HG02642 (cell line): ENCODE data around the gene CLEC16A.

Experiments used
- ATAC-seq: cut with Tn5 transposase; IDR thresholded peaks from one replicate; pipeline ENCODE4 v1.9.1; 2021; ENCODE audit warnings: mild to moderate bottlenecking; ENCODE audit not compliant: unreplicated experiment, poor library complexity

CLEC16A gene

DNA sequence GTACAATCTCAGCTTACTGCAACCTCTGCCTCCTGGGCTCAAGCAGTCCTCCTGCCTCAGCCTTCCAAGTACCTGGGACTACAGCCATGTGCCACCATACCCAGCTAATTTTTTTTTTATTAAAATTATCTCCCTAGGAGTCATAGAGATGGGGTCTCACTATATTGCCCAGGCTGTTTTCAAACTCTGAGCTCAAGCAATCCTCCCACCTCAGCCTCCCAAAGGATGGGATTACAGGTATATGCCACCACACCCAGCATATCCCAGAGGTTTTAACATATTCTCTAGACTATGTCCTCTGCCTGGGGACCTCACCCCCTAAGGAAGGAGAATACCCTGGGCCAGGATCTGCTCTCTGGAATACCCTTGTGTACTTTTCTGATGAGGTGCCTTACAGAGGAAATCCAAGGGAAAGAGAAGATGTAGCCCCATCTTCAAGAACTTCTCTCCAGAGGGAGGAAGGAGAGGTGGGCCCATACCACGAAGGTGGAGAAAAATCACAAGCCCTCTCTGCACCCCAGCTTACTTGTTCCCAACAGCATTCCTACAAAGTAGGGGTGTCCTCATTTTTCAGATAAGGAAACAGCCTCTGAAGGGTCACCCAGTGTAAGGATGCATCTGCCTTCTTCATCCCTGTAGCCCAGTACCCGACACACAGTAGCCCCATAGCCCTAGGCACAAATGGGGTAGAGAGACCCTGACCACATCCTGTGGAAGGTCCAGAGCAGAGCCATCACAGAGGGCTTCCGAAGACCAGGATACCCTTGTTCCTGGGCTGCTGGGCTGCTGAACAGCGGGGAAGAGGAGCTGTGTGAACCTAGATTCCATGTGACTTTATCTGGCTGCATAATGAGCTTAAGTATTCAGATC is 160.0 kb downstream of the CLEC16A start:
- ATAC-seq, result peak; percentile 25

DNA sequence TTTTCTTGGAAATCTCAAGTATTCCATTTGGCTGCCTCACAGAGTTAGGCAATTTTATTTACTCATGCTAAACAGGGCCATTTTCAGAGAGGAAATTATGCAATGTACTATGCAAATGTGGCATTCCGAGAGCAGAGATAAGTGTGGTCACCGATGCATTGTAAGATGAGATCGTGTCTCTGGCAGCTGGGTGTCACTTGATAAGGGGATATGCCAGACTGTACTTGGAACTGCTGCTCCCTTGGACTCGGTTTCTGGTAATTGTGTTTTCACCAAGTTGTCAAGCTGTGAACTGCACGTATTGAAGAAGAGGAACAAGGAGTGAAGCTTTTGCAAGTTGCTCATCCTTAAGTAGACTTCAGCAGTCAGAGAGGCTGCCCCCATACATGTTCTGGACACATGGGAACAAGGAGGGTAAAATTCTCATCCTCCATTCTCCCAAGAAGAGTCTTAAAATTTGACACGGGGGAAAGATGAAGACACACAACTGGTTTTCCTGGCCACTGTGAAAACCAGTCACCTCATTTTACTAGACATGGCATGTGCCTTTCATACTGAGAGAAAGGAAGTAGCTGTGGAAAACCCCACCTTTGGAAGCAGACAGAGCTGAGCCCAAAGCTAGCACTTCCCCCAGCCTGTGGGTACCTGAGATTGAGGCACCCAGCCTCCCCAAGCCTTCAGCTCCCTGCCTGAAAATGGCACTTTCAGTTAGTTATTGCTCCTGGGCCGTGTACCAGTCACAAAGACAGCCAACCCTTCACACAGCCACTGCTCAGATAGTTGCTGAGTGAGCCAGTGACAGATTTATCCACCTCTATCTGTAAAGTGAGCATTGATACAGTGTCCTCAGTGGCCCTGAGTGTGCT is 160.9 kb downstream of the CLEC16A start:
- ATAC-seq, result peak; percentile 68

DNA sequence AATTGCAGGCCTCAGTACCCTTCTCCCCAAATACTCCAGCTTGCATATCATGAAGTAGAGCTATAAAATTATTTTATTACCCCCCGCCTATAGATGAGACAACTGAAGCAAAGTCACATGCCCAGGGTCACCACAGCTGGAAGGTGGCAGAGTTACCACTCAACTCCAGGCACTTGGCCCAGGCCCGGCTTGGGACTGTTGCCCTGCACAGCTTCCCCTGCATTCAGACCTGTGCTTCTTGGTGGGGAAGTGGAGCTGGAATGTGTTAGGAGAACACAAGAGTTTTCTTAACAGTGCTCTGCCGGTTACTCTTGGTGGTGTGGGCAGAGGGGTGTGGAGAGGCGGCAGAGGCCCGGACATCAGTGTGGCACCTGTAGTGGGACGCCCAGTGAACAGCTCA is 162.4 kb downstream of the CLEC16A start:
- no peak for ATAC-seq

DNA sequence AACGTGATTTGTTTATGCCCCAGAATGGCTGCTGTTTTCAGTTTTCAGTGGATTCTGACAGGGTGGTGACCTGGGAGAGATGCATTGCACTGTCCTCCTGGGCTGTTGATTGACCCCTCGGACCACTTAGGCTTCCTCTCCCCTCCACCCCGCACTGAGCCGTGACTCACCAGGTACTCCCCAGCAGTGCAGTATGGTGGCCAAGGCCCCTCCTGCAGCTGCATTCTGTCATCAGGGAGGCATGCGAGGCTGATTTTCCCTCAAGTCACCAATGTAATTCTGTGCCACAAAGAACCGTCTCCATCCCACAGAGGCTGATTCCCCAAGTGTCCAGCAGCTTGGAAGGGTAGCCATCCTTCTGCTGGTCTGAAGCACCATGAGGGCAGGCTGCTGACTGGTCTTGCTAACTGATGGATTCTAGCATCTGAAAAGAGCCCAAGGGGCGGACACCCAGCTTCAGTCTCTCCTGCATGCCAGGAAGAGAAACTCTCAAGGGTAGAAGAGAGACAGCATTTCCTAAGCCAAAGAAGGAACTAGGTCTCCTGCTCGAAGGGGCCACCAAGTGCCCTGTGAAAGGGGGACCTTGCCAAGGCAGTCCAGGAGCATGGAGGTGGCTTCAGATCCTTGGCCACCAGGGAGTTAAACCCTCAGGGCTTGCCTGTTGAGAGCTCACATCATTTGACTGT is 163.6 kb downstream of the CLEC16A start:
- no peak for ATAC-seq

DNA sequence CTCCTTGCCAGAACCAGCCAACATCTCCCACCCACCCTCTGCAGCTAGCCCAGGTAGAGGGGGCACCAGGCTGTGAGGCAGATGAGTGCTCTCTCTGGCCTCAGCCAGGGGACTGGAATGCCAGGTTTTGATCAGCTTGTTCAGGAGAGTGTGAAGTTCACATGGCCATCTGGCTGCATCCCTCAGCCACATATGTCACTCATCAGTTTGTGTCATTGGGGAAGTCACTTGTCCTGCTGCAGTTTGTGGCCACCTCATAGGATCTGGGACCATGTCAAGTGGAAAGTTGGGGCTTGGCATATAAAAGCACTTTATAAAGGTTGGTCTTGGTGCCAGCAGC is 164.1 kb downstream of the CLEC16A start:
- ATAC-seq, result no peak

DNA sequence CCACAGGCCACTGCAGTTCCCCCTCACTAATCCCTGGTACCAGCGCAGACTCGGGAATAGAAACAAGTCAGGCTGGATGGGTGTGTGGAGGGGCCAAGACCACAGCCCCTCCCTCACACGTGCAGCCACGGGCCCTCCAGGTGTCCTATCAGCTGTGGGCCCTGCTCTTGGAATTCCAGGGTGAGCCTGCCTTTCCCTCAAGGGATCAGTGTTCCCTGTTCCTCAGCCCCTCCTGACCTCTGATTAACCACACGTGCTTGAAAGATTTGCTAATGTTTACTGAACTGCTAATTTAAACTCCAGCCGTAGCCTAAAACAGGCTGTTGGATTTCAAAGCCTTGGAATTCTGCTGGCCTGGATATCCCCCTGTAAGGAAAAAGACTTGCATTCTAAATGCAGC is 165.2 kb downstream of the CLEC16A start:
- no peak for ATAC-seq

DNA sequence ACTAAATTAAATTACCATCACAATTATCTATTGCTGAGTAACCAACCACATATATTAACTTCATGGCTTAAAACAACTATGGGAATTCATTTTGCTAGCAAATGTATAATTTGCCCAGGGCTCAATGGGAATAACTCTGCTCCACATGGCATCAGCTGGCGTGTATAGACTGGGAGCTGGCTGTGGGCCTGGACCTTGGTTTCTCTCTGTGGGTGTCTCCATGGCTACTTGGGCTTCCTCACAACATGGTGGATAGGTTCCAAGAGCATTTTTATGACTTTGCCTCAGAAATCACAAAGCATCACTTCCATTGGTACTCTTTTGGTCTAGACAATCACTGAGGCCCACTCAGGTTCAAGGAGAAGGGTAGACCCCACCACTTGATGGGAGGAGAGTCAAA is 166.8 kb downstream of the CLEC16A start:
- no peak for ATAC-seq

DNA sequence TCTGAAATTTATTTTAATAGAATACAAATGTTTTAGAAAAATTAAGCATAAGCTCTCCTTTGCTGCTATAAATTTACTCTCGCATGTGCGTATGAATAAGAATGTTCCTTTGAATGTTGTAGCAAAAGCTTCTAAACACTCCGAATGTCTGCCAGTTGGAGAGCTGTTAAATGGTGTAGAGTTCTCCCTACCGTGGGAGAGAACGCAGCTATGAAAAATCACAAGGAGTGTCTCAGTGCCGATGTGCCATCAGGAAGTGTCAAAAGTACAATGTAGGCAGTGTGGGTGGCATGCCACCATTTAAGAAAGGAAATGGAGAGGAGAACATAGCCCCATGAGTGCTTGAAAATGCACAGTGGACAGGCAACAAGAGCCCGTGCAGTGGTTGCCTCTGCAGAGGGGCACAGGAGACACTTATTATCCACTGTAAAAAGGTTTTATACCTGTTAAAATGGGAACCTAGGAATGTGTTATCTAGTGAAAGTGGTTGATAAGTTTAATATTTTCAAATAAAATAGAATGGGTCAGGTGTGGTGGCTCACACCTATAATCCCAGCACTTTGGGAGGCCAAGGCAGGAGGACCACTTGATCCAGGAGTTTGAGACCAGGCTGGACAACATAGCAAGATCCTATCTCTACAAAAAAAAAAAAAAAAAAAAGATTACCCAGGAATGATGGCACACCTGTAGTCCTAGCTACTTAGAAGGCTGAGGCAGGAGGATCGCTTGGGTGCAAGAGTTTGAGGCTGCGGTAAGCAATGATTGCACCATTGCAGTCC is 167.7 kb downstream of the CLEC16A start:
- no peak for ATAC-seq

DNA sequence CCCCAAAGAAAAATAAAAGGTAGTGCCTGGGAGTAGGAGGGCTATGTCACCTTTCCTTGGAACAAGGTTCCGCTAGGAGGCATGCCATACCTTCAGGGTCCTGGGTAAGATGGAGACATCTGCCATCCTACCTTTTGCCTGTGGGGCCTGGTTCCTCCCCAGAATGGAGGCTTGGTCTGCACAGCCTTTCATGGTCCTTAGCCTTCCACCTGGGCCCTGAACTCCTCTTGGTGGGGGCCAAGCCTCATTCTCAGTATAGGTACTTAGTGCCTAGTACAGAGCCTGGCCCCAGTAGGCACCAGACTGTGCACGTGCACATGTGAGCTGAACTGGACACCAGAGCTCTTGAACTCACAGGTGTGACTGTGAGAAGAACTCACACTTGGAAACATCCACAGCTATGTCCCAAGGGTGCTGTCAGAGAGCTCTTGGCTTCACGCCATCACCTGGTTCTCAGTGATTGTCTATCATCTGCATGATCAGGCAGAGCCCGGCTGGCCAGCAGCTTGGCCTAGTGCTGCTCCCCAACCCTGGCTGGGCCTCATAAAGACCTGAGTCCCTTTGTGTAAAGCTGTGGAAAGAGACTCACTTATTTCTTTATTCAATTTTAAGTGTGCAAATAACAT is 168.5 kb downstream of the CLEC16A start:
- ATAC-seq, result no peak

DNA sequence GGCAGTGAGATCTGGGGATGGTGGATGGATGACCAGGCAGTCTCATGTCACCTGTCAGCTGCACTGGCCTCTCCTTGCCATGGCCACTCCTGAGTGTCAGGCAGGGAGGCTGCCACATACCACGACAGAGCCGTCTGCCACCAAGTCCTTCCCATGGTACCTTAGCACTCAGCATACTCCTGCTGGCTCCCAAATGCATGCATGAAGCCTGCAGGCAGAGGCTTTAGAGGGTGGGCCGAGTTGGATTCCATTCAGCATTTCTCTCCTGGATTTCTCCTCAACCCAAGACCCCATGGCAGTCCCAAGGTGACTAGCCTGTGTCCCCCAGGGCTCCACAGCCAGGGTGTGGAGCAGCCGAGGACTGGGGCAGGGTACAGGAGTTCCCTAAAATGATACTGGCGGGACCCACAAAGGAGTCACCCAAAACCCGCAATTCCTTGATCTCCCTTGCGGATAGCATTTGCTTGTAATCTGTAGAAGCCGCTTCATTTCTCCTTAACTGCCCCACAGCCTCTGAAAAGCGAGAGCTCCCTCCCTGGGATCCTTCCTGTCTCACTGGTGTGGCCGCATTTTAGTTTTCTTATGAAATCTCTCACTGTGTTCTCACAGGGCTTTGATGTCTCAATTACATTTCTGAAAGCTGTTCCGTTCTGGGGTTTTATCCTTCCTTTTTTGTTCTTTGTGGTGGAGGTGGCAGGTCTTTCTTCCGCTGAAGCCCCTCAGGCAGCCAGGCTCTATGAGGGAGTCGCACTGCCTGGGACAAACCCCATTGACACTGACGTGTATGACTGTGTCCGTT is 170.2 kb downstream of the CLEC16A start:
- no peak for ATAC-seq

DNA sequence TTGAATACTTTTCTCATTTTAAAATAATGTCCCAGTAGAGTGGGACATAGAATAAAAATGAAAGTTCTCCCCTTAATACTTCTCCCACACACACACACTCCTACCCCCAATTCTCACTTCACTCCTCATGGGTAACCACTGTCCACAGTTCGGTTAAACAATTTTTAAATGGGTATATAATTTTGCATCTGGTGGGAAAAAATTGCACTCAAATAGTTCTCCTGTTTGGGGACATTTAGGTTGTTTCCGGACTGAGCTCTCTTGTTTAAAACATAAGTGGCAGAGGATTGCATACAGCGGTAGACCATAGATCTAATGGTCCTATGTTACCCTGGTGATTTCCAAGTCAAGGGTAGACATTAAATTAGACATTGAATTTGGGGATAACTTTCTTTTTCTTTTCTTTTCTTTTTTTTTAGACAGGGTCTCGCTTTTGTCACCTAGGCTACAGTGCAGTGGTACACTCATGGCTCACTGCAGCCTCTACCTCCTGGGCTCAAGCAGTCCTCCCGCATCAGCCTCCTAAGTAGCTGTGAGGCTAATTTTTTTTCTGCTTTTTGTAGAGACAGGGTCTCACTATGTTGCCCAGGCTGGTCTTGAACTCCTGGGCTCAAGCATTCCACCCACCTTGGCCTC is 173.3 kb downstream of the CLEC16A start:
- no peak for ATAC-seq

DNA sequence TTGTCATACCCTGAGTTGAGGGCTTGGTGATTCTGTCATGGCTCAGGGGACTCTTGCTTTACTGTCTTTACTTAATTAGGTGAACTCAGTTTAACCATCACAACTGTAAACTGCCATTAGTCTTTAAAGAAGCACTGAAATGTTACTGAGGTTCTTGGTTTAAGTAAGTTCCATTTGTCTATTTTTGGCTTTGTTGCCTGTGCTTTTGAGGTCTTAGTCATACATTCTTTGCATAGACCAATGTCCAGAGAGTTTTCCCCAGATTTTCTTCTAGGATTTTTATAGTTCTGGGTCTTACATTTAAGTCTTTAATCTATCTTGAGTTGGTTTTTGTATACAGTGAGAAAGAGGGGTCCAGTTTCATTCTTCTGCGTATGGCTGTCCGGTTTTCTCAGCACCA is 174.1 kb downstream of the CLEC16A start:
- no peak for ATAC-seq

DNA sequence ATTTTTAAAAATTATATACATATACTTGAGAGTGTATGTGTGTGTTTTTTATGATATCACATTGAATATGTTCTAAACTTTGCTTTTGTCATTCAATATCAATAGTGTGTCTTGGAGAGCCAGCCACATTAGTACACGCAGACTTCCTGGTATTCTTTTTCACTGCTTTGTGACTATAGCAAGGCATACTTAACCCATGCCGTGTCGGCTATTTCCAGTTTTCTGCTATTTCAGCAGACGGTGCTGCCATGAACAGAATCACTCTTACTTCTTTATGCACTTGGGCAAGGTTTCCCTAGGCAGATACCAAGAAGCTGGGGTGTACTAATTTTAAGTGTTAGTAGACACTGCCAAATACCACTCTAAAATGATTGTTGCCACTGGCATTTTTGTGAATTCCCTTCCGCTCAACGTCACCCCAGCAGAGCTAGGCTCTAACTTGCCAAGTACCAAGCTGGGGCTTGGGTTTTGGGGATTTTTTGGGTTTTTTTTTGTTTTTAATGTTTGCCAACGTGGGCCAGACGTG is 176.8 kb downstream of the CLEC16A start:
- ATAC-seq, result no peak

DNA sequence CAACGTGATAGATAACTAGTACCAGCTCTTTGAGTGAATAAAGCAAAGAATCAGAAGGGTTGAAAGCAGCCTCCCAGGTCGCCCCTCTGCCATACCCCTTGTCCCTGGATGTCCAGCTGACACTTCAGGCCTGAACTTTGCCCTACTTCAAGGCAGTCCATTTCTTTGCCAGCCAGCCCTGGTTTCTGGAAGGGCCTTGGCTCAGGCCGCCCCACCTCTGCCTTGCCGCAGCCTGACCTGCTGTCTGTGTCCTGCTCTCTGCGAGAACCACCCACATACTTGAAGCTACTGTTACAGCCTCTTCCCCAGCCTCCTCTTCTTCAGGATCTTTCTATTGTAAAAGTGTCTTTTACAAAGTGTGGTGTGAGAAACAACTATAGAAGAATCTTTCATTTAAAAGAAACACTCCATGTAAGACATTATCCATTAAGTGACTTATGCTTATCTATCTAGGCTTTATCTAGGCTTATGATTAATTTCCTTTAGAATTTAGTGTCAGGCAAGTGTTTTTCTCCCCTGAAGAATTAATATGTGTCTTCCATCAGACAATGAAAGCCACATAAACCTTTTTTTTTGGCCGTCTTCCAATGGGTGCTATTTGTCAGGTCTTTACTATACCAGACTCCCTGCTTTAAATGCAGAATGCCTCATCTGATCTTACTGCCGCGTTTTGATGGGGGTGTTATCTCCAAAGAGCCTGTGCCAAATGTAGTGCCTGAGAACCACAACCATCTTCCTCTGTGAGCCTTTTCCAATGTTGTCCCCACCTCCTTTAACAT is 177.7 kb downstream of the CLEC16A start:
- no peak for ATAC-seq

DNA sequence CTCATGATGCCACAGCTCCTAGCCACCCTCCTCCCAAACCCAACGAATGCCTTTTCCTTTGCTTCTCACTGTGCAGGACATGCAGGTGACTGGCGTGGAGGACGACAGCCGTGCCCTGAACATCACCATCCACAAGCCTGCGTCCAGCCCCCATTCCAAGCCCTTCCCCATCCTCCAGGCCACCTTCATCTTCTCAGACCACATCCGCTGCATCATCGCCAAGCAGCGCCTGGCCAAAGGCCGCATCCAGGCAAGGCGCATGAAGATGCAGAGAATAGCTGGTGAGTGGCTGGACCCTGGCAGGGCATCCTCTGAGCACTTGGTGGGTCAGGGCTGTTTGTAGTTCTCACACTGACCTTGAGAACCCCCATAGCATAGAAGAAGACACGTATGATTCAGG is 179.3 kb downstream of the CLEC16A start:
- ATAC-seq, result no peak

DNA sequence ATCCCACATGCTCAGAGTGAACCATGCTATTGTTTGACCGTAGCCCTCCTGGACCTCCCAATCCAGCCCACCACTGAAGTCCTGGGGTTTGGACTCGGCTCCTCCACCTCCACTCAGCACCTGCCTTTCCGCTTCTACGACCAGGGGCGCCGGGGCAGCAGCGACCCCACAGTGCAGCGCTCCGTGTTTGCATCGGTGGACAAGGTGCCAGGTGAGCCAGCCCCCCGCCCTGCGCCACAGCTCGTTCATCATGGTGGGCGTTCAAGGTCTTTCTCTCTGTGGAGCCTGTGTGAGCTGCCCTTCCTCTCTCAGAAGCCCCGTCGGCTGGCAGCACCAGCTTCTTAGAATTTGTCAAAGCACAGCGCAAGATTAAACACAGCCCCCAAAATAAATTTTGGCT is 181.6 kb downstream of the CLEC16A start:
- no peak for ATAC-seq

DNA sequence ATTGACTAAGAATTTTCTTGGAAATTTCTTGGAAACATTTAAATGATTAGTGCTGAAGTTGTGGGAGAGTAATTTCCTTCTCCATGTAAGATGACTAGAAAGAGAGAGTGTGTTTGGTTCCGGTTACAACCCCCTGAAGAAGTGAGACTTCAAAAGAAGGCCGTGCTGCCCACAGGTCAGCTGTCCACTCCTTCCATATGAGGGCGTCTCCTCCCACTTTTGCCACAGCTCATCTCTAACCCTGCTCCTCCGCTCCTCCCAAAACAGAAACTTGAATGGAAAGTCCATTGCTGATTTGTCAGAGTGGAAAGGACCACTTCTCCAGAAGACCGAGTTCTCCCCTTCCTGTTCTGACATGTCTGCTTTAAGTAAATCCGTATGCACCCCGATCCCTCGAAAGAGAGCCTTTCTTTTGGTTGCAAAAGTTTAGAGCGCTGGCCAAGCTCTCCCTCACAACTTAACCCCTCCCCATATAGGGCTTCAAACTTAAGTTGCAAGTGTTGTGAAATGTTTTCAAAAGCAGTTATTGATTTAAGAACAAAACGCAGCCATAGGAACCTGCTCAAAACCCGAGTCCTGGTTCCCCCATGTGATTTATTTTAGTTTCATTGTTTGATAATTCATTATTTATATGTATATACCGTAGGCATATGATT is 182.2 kb downstream of the CLEC16A start:
- ATAC-seq, result no peak
